Stromal cell of bone marrow (primary cell): ENCODE data around the gene CER1.

Experiments used
- DNase-seq: peaks from one replicate; pipeline ENCODE4 v3.0.0-alpha.2; 2012; ENCODE audit warnings: low read depth

Gene CER1, protein sequence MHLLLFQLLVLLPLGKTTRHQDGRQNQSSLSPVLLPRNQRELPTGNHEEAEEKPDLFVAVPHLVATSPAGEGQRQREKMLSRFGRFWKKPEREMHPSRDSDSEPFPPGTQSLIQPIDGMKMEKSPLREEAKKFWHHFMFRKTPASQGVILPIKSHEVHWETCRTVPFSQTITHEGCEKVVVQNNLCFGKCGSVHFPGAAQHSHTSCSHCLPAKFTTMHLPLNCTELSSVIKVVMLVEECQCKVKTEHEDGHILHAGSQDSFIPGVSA

DNA sequence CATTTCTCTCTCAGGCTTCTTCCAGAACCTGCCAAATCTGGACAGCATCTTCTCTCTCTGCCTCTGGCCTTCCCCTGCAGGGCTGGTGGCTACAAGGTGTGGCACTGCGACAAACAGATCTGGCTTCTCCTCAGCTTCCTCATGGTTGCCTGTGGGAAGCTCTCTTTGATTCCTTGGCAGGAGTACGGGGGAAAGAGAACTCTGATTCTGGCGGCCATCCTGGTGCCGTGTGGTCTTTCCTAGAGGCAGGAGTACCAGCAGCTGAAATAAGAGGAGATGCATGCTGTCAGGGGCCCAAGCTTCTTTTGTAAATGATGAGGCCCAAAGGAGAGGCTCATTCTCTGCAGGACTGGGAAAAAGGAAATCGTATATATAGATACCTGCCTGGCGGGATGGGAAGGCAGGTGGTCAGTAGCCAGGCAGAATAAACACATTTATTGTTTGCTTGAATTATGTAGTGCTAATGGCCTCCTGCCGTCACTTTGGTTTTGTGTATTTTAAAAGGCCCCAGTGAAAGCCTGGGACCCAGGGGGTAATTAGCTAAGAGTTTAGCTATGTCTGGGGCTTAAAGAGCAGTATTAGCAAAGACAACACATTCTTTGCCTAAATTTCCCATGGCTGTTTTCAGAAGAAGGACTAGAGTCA, at the start of gene CER1:
Gene CER1, minus strand, starts transcription at position 343 of the 645 bp plus-strand sequence. Its CDS starts 61 bp downstream, at position 282.
- no peak for DNase-seq

DNA sequence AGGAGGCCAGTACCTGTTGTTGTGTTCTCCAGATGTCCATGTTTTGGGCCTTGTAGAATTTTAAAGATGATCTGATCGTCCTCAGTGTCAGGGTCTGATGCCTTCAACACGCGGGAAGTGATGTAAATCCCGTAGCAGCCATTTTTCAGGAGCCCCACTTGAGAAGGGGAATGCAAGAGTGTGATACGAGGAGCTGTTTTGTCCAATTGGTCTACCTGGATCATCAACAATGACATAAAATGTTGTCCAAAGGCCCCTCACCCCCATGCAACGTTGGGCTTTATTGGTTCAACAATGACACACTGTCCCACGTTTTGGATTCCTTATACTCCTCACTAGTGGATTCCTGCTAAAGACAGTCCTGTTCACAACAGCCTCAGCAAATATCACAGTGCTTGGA, 48.1 kb upstream of the CER1 start:
- DNase-seq = no peak

DNA sequence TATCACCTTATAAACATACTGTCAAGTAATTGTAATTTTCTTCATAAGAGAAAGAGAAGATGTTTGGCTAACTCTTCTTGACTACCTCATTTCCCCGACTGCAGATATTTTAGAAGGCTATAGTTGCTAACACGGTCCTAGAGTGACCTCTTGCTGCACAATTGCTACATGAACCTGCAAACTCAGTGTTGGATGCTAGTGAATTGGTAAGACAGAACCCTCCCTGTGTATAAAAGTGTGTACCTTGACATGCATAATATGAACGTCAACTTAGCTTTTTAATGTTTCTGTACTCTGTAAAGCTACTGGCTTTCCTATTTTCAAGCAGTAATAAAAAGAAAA, 46.7 kb upstream of the CER1 start:
- DNase-seq = no peak

DNA sequence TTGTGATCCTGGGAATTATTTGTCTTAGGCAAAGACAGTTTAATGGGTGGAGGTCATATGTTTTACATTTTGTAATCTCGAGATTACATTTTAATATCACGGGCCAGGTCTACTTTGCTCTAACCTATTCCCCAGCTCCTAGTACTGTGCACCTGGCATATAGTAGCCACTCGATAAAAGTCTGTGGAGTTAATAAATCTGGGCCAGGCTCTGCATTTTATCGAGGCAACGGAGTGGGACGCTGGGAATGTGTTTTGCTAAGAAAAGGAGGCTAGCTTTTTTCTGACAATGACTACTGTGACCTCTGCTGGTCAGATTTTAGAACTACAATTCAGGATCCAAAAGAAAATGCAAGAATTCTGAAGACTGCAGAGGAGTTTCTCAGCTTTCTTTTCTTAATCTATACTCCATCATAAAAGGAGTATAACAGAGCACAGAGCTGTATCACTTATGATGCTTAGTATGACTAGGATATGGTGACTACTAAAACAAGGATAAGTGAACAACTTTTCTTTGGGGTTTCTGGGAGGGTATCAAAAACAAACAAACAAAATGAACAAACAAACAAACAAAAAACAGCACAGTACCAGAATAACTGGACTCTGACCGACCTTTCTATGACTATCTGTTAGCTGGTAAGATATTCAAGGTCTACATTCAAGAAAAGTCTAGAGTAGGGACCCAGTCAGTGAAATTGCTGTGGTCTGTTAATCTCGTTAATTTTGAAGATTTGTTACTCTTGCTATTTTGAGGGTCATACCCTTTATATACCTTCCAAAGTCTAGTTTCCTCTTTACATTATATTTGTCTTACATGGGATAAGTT, 46.1 kb upstream of the CER1 start:
- peak; percentile 38 for DNase-seq

DNA sequence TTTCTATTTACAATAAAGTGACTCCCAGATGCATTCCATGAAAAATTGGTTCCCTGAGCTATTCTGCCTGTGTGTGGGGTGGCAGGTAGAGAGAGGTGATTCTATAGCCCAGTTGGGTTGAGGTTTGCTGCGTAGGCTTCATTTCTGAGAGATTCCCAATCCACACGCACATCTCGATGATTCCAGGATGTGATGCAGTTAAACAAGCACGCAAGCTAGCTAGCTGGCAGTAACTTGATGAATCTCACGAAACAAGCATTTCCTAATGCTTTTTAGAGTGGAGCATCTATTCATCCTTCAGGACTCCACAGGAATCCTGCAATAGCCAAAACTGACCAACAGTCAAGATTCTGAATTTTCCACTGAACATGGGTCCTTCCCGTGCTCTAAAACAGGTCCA, 43.8 kb upstream of the CER1 start:
- peak; percentile 15 for DNase-seq

DNA sequence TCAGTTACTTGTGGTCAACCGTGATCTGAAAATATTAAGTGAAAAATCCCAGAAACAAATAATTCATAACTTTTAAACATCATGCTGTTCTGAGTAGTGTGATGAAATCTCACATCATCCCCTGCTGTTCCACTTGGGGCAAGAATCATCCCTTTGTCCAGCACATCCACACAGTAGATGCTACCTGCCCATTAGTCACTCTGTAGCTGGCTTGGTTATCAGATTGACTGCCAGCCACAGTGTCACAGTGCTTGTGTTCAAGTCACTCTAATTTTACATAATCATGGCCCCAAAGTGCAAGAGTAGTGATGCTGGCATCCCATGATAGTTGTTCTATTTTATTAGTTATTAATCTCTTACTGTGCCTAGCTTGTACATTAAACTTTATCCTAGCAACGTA, 39.1 kb upstream of the CER1 start:
- DNase-seq = no peak

DNA sequence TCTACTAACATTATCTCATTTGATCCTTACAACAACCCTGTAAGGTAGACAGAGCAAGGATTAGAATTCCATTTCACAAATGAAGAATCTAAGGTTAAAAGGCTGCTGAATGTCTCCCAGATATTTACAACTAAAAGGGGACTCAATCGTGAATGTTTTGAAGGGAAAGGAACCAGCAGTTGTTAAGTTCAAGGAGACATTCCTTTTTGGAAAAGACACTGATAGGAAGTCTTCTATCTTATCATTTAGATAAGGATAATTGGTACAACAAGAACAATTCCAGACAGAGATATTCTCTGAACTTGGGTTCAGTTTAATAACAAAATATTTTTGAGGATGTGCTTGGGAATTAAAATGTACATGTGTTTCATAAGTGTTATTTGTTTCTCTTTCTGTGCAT, 37.5 kb upstream of the CER1 start:
- no peak for DNase-seq

DNA sequence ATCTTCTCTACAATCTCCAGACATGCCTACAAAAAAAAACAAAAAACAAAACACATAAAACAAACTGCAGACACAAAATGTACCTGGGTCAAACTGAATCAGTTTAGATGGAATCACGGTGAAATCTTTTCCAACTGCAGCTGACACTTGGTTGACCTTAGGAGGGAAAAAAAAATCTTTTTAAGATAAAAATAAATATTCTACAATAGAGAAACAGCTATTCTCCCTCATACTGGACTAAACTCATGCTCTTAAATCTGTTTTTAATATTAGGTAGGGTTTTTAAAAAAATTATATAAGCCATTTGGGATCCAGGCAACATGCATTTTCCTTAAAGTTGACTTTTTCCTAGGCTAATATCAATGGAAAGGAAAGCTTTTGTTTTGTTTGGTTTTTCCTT, 33.8 kb upstream of the CER1 start:
- no peak for DNase-seq

DNA sequence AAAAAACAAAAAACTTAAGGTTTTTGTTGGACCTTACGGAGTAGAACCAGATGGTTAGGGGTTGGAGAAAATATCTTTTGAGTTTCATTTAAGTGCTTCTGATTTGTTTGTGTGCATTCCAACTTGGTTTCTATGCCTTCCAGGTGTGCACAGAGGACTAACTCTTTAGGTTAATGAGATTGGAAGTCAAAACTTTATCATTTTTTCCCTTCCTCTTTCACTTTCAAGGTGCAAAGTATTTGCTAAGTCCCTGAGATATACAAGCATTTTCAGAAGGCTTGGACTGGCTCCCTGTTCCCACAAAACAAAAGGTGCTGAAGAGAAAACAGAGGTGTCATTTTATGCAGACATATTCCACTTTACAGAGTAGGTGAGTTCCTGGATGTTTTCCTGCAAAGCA, 30.3 kb upstream of the CER1 start:
- no peak for DNase-seq

DNA sequence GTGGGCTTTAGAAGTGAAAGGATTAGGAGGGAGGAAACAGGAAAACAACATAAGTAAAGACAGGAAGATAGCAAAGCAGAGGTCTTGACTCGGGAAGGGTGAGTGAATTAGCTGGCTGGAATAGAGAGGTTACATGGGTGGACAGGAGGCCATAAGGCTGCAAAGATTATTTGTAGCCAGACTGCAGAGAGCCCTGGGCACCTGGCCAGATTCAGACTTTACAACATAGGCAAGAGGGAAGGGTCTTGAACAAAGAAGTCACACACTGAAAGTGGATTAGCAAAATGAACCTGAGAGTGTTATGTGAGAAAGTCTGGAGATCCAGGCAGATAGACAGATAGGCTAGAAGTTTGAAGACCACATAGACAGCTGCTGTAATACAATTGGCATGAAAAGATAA, 29.7 kb upstream of the CER1 start:
- DNase-seq = no peak

DNA sequence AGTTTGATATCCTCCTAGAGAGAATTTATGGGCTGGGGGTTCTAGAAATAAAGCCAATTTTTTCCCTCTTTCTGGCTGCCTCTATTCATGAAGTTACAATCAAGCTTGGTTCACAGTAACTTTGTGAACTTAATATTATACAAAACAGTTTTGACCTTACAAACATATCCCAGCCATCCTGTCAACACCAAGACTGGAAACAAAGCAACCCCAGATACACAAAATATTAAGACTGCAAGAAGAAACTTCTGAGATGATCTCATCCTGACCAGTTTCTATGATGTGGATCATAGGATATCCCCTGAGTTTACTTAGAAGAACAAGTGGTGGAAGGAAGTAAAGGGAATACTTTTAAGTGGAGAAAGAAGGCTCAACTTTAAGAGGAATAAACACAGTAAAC, 28.3 kb upstream of the CER1 start:
- DNase-seq = no peak

DNA sequence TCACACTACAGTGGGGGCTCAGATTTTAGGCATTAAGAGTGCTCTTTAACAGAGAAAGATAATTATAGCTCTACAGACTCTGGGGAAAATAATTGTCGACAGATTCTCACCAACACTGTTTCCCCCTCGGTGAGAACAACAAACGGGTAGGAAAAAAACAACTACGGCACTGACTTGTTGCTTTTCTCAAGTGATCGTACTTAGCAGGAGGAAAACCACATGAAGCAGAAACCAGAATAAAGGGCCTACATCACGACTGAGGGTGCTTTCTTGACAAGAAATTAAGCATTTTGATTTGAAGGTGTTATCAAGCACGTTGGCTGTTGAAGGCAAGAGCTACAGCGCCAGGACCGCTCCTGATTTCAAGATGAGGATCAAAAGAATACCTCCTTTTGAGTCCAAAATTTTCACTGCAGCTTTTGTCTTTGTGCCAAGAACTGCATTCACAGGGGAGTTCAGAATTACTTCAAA, 27.2 kb upstream of the CER1 start:
- no peak for DNase-seq

DNA sequence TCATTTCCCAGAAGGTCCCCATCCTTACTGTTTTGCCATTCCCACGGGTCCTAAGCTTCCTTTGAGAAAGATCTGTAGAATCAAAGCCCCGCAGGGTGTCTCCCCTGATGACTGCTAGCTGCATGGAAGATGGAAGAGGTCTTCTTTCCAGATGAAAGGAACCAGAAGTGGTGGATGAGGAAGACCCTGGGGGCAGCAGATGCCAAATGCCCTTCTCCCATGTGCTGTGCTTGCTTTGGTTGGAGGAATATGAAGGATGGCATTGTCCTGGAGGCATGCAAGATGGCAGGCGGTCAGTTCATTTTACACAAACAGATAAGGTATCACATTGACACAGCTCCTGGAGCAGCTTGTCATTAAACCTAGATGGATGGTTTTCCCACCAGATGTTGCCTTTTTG, 25.8 kb upstream of the CER1 start:
- no peak for DNase-seq

DNA sequence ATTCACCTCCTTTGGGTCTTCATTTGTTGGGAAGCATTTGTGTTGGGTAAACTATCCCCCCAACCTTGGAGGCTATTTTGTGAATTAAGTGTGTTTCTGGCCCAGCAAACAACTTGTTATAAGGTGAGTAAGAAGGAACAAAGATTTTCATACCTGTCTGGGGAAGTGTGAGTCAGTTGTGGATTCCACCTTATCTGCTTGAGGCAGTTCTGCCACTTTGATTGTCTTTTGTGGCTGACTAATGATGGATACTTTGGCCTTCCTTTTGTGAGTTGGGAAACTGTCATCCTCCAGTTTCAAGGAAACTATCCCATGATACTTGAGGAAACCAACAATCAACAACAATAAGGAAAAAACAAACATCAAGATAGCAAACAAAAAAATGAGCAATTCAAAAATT, 24.6 kb upstream of the CER1 start:
- DNase-seq = no peak

DNA sequence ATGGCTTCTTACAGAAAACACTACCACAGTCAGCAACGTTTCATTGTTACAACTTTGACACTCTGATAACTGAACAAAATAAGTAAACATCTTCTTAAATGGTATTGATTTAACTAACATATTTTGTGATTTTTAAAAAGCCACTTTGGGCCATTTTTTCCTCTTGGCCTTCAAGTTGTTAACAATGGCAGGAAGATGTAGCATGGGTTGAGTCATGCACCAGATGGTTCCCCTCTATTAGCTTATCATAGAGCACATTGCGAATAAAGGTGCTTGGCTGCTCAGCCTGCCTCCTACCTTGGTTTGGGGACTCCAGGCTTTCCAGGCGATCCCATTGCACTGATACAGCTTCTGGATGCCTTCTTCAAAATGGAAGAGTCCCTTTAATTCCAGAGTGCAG, 24.1 kb upstream of the CER1 start:
- no peak for DNase-seq

DNA sequence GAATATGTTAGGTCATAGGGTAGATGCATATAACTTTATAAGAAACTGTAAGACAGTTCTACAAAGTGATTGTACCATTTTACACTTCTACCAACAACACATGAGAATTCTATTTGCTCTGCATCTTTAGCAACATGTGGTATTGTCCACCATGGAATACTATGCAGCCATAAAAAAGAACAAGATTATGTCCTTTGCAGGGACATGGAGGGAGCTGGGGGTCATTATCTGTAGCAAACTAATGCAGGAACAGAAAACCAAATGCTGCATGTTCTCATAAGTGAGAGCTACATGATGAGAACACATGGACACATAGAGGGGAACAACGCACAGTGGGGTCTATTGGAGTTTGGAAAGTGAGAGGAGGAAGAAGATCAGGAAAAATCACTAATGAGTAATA, 22.2 kb upstream of the CER1 start:
- no peak for DNase-seq

DNA sequence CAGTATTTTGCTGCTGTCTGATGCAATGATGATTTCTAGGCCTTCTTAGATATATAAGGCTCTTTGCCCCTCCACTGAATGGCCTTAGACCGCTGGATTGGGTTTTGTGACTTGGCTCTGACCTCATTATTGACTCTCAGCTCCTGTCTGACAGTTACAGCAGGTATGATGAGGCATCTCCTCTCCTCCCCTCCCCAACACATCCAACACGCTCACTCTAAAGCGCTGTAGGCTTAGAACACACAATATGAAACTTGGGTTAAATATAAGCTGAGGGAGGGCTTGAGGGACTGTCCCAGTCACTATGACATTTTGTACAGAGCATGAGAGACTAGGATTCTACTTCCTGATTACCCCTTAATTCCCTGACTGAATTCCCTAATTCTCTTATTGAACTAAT, 18.8 kb upstream of the CER1 start:
- DNase-seq = no peak

DNA sequence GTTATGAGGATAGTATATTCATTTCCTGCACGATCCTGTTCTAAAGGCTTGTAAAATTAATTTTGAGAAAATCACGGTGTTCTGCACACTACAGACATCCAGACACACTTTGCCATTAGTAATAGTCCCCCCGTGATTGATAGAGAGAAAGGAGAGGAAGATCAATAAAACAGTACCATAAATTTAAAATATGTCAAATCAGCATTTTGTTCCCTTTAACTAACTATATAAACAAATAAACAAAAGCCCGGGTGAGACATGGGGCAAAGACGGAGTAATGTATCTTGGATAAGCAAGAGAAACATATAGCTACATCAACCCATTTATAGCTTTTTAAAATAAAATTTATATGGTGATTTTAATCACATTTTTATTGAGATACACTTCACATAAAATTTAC, 10.6 kb upstream of the CER1 start:
- no peak for DNase-seq

DNA sequence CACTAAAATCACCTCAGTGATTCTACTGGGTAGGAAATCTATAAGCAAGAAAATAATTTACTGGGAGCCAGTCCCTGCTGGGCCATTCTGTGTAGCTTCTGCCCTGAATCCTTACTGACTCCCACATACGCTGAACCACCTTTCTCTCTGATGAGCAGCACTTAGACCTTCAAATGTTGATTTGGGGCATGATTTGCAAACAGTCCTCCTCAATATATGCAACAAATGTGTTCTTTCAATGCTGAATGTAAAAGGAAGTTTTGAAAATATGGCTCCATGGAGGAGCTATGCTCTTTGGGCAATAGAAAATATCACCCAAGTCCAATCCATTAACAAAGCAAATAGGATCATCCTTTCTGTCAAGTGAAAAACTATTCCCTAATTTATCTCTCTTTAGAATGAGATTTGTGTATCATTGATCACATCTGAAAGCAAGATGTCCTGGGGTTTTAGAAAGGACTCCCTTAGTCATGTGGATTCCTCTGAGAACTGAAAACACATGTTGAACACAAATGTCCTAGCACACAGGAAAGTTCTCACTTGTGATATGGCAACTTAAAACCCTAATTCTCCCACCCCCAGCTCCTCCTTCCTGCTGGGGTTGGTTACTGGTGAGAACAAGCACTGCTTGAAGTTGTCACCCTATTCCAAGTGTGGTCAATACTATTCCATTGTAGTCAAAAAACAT, 8.9 kb upstream of the CER1 start:
- no peak for DNase-seq

DNA sequence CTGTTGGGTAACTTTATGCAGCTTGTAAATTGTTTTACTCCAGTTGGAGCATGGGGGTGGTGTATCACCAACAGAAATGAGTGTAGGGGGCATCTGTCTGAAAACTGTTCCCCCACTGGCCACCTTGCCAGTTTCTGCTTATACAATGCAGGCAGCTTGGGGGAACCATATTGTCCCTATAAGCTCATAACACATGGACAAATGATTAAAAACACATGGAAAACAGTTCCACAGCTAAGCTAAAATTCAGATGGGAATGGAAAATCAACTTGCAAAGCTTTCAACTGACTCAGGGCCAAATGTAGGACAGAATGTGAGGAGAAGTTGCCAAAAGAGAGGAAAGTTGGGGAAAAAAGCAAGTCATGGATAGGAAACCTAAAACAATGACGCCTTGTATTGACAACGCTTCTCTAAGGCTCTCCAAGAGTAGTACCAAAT, 7.9 kb upstream of the CER1 start:
- DNase-seq = no peak

DNA sequence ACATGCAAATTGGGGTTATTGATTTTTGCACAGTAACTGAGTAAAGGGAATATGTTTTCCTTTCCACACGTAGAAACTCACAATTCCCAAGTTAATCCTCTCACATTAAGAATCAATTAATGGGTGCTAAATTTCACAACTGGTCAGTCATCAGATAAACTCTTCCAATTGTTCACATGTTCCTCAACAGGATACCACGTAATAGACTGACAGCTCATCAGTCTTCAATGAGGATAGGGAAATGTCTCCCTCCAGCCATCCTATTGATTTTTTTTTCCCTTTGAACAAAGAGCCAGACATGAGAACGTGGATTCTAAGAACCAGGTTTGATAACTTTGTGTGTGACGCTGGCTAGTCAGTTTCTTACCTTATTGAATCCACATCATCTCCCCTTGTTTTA, 768 bp upstream of the CER1 start:
- DNase-seq = no peak

DNA sequence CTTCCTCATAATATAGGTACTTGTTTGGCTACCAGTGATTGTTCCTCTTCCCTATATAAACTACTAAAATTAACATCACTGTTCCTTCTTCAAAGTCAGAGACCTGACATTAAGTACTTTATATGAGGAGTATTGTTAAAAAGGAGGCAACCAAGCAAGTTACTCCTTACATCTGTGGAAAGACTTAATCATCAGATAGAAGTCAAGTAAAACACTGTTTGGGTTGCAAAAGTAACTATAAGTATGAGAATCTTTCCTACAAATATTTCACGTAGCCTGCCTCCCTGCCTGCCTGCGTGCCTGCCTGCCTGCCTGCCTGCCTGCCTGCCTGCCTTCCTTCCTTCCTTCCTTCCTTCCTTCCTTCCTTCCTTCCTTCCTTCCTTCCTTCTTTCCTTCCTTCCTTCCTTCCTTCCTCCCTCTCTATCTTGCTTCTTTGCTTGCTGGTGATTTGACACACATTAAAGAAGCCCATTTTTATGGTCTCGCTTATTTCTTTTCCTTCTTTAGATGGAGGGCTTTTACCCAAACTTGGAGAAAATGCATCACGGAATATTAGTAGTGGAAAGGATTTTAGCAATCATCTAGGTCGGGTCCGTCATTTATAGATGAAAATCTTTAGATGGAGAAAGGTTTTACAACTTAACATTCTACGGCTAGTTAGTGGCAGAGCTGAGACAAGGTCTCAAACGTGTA, 3.2 kb downstream of the CER1 start:
- DNase-seq = no peak
